ENCODE measurements around the gene TMEM131. TPM values are rescaled to one million over a fixed set of nuclear protein-coding genes. Genes with fewer than 3 reads are reported as not detected.

Gene TMEM131
- total RNA-seq, 2 experiments from 2014 or later, result 23.1 to 23.7 TPM

DNA sequence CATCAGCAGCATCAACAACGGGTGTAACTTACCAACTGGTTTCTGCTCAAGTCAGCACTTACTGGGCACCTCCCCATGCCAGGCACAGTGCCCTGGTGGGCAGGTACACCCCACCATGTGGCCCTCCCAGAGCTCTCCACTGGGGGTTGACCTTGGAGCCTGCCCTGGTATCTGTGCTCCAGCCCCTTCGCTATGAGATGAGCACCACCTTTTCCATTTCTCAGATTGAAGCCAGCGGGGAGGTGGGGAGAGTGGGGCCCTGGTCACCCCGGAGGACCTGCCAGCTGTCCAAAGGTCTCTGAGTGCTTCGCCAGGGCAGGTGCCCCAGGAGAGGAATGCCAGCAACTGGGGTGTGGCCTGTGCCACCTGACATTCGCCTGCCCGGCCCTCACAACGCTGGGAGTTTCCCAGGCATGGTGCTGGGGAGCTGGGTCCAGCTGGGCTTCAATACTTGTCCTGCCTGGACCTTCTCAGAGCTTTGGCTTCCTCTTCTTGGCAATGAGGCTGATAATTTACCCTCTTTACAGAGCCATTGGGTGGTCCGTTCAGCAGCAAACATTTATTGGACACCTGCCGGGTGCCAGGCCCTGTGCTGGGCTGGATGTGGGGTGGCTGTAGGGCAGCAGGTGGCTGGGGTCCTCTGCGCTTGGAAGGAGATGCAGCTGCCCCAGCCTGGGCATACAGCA, 288.2 kb downstream of the TMEM131 start:
- Mint-ChIP-seq H3K4me1 (ENCODE audit: low read depth) (peaks cover 24% of the 10 kb centered on the region), H3K4me3 (no peak overlapping the region), H3K36me3 (peaks cover 2% of the 10 kb centered on the region), H3K9me3 (no peaks in the 10 kb centered on the region), H3K27me3 (no peaks in the 10 kb centered on the region), H3K27ac (no peak overlapping the region)
- peak; percentile 4 for DNase-seq
- intact Hi-C loops (cut with micrococcal nuclease), result no loop called here
- POLR2A ChIA-PET, result no interaction called here
- CTCF ChIA-PET, result interaction anchor here (0.7 to 9.6 kb wide), 6 partner anchors 9 to 43 kb away, joined by 3 to 134 read pairs (median 22); partner anchors contain the start of gene ACTR1B

DNA sequence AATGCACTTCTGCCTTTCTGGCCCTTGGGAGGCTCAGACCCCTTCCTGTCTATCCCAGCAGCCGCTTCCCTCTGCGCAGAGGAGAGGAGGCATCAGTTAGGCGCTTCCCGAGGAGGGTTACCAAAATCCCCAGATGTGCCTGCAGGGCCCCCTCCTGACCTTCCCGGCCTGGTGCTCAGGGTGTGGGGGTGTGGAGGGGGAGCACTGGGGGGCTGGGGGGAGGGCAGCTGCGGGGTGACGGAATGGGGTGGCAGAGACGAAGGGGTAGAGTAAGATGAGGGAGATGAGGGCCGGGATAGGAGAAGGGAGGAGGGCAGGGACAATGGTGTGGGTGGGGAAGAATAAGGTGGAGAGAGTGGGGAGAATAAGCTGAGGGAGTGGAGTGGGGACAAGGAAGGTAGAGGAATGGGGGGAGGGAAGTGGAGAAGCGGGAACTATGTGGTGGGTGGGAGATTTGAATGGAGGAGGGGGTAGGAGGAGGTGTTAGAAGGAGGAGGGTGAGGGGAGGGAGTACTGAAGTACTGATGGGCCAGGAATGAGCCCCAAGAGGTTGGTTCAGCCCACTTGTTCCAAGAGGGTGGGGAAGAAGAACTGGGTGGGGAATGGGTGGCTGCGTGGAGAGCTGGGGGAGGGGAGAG, 288.9 kb downstream of the TMEM131 start:
- Mint-ChIP-seq H3K36me3 (peaks cover 2% of the 10 kb centered on the region), H3K27me3 (no peaks in the 10 kb centered on the region), H3K27ac (no peak overlapping the region), H3K4me1 (ENCODE audit: low read depth) (peaks cover 17% of the 10 kb centered on the region), H3K4me3 (no peak overlapping the region), H3K9me3 (no peaks in the 10 kb centered on the region)
- no peak for DNase-seq
- ChIA-PET CTCF (interaction anchor here (0.8 to 9.6 kb wide), 6 partner anchors 8 to 42 kb away, joined by 3 to 134 read pairs (median 16); no protein-coding TSS in a partner anchor), POLR2A (no interaction called here)
- intact Hi-C loops (cut with micrococcal nuclease), result no loop called here

Other genes with a start within 250 kb of the TMEM131 start
- not detected for gene VWA3B, start 91.2 kb upstream of the TMEM131 start, total RNA-seq

Data from activated CD4-positive, alpha-beta memory T cell treated with anti-CD3 and anti-CD28 coated beads for 36 hours (primary cell).